Upper lobe of left lung (tissue), 6 donors: ENCODE data around the gene ZNF526. TPM values are rescaled to one million over a fixed set of nuclear protein-coding genes. Genes with fewer than 3 reads are reported as not detected.

ENCODE experiments used
- ATAC-seq, 2 donors: fragments of 200-7000 bp; cut with Tn5 transposase; one replicate each; pipeline ENCODE4 v1.9.1; 2022; ENCODE audit warnings: mild to moderate bottlenecking in 2 of 2, moderate library complexity in 2 of 2; ENCODE audit not compliant: low FRiP score in 2 of 2
- DNase-seq, 2 donors: peaks; one replicate each; pipeline ENCODE4 v3.0.0-alpha.2; 2019 to 2020
- H3K27ac ChIP-seq, 4 donors: fragments of 200-600 bp; sonication (generic); one replicate each; pipeline ENCODE4 v1.5.1; 2016 to 2019
- H3K27me3 ChIP-seq, 4 donors: fragments of 200-600 bp; sonication (generic); one replicate each; pipeline ENCODE4 v1.5.1; 2017 to 2019
- H3K36me3 ChIP-seq, 4 donors: fragments of 200-600 bp; sonication (generic); one replicate each; pipeline ENCODE4 v1.5.1; 2016 to 2019
- H3K4me1 ChIP-seq, 4 donors: fragments of 200-600 bp; sonication (generic); one replicate each; pipeline ENCODE4 v1.5.1; 2018 to 2019
- H3K4me3 ChIP-seq, 4 donors: fragments of 200-600 bp; sonication (generic); one replicate each; pipeline ENCODE4 v1.5.1; 2017 to 2019; ENCODE audit warnings: mild to moderate bottlenecking in 2 of 4, moderate library complexity in 1 of 4
- H3K9me3 ChIP-seq, 4 donors: fragments of 200-600 bp; sonication (generic); one replicate each; pipeline ENCODE4 v1.5.1; 2018 to 2019
- CTCF ChIP-seq, 6 experiments: fragments of 450-650 bp in 4 of 6; fragments of 200-600 bp in 2 of 6; sonication (generic) in 2 of 6; IDR thresholded peaks; one replicate each; pipeline ENCODE4 v1.5.1; 2016 to 2019; ENCODE audit warnings: antibody characterized with exemption in 6 of 6
- EP300 ChIP-seq, 4 donors: sonication (generic); formaldehyde crosslinking; IDR thresholded peaks; one replicate each; pipeline ENCODE4 v1.5.1; 2017; ENCODE audit warnings: antibody characterized with exemption in 4 of 4, control low read depth in 2 of 4
- POLR2A ChIP-seq, 4 donors: fragments of 450-650 bp; IDR thresholded peaks; one replicate each; pipeline ENCODE4 v1.5.1; 2016 to 2017; ENCODE audit warnings: antibody characterized with exemption in 4 of 4, mild to moderate bottlenecking in 2 of 4
- POLR2AphosphoS5 ChIP-seq, 2 donors: sonication (generic); formaldehyde crosslinking; IDR thresholded peaks; one replicate each; pipeline ENCODE4 v1.5.1; 2017; ENCODE audit warnings: antibody characterized with exemption in 2 of 2
- WGBS, 2 donors: methylation state at CpG; one replicate each; pipeline ENCODE4 v1.1.5; 2017 to 2018; 5-methylcytosine and 5-hydroxymethylcytosine counted together
- total RNA-seq, 6 donors: library from RNA; depleted of rRNA in 4 of 6; stranded (reverse); fragments of >200 nt in 4 of 6; gene quantifications; one replicate each; pipeline versions ENCODE4 v1.1.0 to v1.2.1, GENCODE V29; 2016 to 2021
- donor health status: DM: no; HTN: no; CAD: no; lungs with moderate emphysema.
- donor health status: DM: no; HTN: yes; CAD: no; lungs with severe emphysema.

ZNF526 gene
- total RNA-seq, 6 donors from 2014 or later = 7.9 to 13.8 (median 11.4) TPM

DNA sequence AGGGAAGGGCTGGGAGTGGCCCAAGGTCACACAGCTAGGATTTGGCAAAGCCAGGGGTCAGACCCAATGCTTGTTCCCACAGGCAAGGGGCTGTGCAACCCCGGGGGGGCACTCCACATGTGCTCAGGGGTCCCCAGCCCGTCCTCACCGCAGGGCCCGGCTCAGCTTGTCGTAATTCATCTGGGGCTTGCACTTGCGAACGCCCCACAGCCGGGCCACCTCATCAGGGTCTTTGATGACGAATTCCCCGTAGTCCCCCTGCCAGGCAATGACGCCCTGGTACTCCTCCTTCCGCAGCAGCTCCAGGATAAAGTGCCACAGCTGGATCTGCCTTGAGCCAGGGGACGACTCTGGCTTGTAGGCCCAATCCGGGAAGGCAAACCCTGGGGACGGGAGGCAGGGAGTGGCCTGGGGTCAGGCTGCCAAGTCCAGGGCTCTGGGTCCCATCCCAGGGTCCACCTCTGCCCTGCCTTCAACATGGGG is 30.1 kb downstream of the ZNF526 start:
- ATAC-seq = no peak
- Histone ChIP-seq H3K9me3 (no peaks in the 10 kb centered on the region), H3K36me3 (peaks cover 0 to 27% (median 19%) of the 10 kb centered on the region in 4 donors), H3K27me3 (no peaks in the 10 kb centered on the region), H3K27ac (peak overlapping the region; percentile 98 to 100 (median 100)), H3K4me1 (peaks cover 33 to 65% (median 56%) of the 10 kb centered on the region in 4 donors), H3K4me3 (peak overlapping the region in 1 of 4 donors; percentile 90)
- 33 to 65% methylated on average over 1 to 15 of the region's 15 CpGs for WGBS, 2 donors
- peak in 1 of 2 donors; percentile 73 for DNase-seq
- TF ChIP-seq CTCF (IDR thresholded peaks at IDR 0.05) = no peak
- TF ChIP-seq POLR2AphosphoS5 (IDR thresholded peaks at IDR 0.05) = peak in 1 of 2 donors; percentile 48

- TF ChIP-seq POLR2AphosphoS5 (IDR thresholded peaks at IDR 0.05) (no peak), EP300 (IDR thresholded peaks at IDR 0.05) (no peak), POLR2A (IDR thresholded peaks at IDR 0.05) (no peak), CTCF (IDR thresholded peaks at IDR 0.05) (no peak)
- no peak for ATAC-seq
- Histone ChIP-seq H3K9me3 (no peaks in the 10 kb centered on the region), H3K4me1 (peaks cover 34 to 65% (median 56%) of the 10 kb centered on the region in 4 donors), H3K27me3 (no peaks in the 10 kb centered on the region), H3K27ac (peak overlapping the region; percentile 98 to 100 (median 100)), H3K36me3 (peaks cover 0 to 27% (median 19%) of the 10 kb centered on the region in 4 donors), H3K4me3 (peak overlapping the region in 1 of 4 donors; percentile 90)
- WGBS, 2 donors = 17 to 24% methylated on average over 16 to 18 of the region's 19 CpGs
- DNase-seq = peak in 1 of 2 donors; percentile 86
Observed at GRCh38 chr19:42250666-42251531, 30.8 kb downstream of the ZNF526 start.

GRCh38 chr19:42251572-42252358 is 31.7 kb downstream of the ZNF526 start:
- TF ChIP-seq EP300 (IDR thresholded peaks at IDR 0.05) (no peak), CTCF (IDR thresholded peaks at IDR 0.05) (no peak), POLR2AphosphoS5 (IDR thresholded peaks at IDR 0.05) (no peak), POLR2A (IDR thresholded peaks at IDR 0.05) (no peak)
- H3K9me3 ChIP-seq = no peaks in the 10 kb centered on the region
- peaks cover 0 to 27% (median 19%) of the 10 kb centered on the region in 4 donors for H3K36me3 ChIP-seq
- no peaks in the 10 kb centered on the region for H3K27me3 ChIP-seq
- DNase-seq (no peak), ATAC-seq (no peak)
- H3K4me1 ChIP-seq = peaks cover 42 to 67% (median 56%) of the 10 kb centered on the region in 4 donors
- H3K4me3 ChIP-seq = peak overlapping the region in 2 of 4 donors; percentile 90 to 100
- WGBS, 2 donors = 67 to 68% methylated on average over 4 of the region's 4 CpGs
- H3K27ac ChIP-seq = peak overlapping the region; percentile 98 to 100 (median 100)

- DNase-seq (peak in 1 of 2 donors; percentile 60), ATAC-seq (peak in 1 of 2 donors; percentile 25)
- peak overlapping the region; percentile 98 to 100 (median 100) for H3K27ac ChIP-seq
- H3K27me3 ChIP-seq = no peaks in the 10 kb centered on the region
- H3K9me3 ChIP-seq = no peaks in the 10 kb centered on the region
- peak overlapping the region; percentile 50 to 100 (median 76) for H3K4me3 ChIP-seq
- no peak for TF ChIP-seq POLR2AphosphoS5 (IDR thresholded peaks at IDR 0.05)
- no peak for TF ChIP-seq CTCF (IDR thresholded peaks at IDR 0.05)
- TF ChIP-seq POLR2A (IDR thresholded peaks at IDR 0.05) = no peak
- no peak for TF ChIP-seq EP300 (IDR thresholded peaks at IDR 0.05)
- whole genome bisulfite sequencing, 2 donors = 5 to 8% methylated on average over 27 of the region's 27 CpGs
- peaks cover 0 to 22% (median 19%) of the 10 kb centered on the region in 4 donors for H3K36me3 ChIP-seq
- H3K4me1 ChIP-seq = peaks cover 42 to 67% (median 55%) of the 10 kb centered on the region in 4 donors
Observed at GRCh38 chr19:42252365-42253244, 32.5 kb downstream of the ZNF526 start.
